H1 (cell line): ENCODE data around the gene RERE. TPM values are rescaled to one million over a fixed set of nuclear protein-coding genes. Genes with fewer than 3 reads are reported as not detected.

Experiments used
- CTCF ChIA-PET: fragments of 300-600 bp; sonication (Branson Sonifier 250); formaldehyde crosslinking; loops from one replicate; lab custom pipeline; 2021; ENCODE audit not compliant: partially characterized antibody; lab: Charles Lee
- POLR2A ChIA-PET: fragments of 300-600 bp; sonication (Branson Sonifier 250); formaldehyde crosslinking; loops from one replicate; lab custom pipeline; 2021; ENCODE audit warnings: inconsistent platforms; ENCODE audit not compliant: partially characterized antibody; lab: Charles Lee
- DNase-seq, 2 experiments: peaks; one replicate each; pipeline versions ENCODE4 v3.0.0 to v3.0.0-alpha.2; 2010 to 2022; ENCODE audit warnings: low spot score in 2 of 2, low read depth in 1 of 2, mixed read lengths in 1 of 2
- FAIRE-seq: peaks from 2 replicates; lab custom pipeline; 2011; peaks lifted over from hg19 to GRCh38; lab: Jason Lieb, UNC
- H2AFZ ChIP-seq: 2 replicates; pipeline ENCODE4 v1.8.1; 2012; ENCODE audit warnings: low read length, inconsistent platforms
- H2AK5ac ChIP-seq: 2 replicates; pipeline ENCODE4 v1.6.1; 2013; ENCODE audit warnings: low read depth, low read length
- H2BK120ac ChIP-seq: replicated peaks from 2 replicates; pipeline ENCODE3; 2013; ENCODE audit warnings: low read depth, low read length, inconsistent platforms
- H2BK12ac ChIP-seq: 2 replicates; pipeline ENCODE4 v1.6.1; 2013; ENCODE audit warnings: low read depth, low read length
- H2BK15ac ChIP-seq: 2 replicates; pipeline ENCODE4 v1.6.1; 2013; ENCODE audit warnings: low read length
- H2BK20ac ChIP-seq: 2 replicates; pipeline ENCODE4 v1.6.1; 2013; ENCODE audit warnings: low read length
- H2BK5ac ChIP-seq: 2 replicates; pipeline ENCODE4 v1.6.1; 2013; ENCODE audit warnings: low read depth, low read length
- H3K14ac ChIP-seq: 2 replicates; pipeline ENCODE4 v1.6.1; 2013; ENCODE audit warnings: inconsistent platforms; ENCODE audit not compliant: insufficient read length
- H3K18ac ChIP-seq: 2 replicates; pipeline ENCODE4 v1.6.1; 2013; ENCODE audit warnings: low read length; ENCODE audit errors: extremely low read depth
- H3K23ac ChIP-seq: 2 replicates; pipeline ENCODE4 v1.6.1; 2013; ENCODE audit warnings: inconsistent platforms; ENCODE audit not compliant: insufficient read length
- H3K23me2 ChIP-seq: 2 replicates; pipeline ENCODE4 v1.6.1; 2013; ENCODE audit warnings: low read depth, low read length
- H3K27ac ChIP-seq: 2 replicates; pipeline ENCODE4 v1.6.1; 2011; ENCODE audit warnings: low read depth, low read length, inconsistent platforms
- H3K27me3 ChIP-seq, 4 experiments: replicated peaks in 1 of 4; 1 replicate in 1 of 4; 2 replicates in 3 of 4; pipeline versions ENCODE4 v1.6.1 to v1.8.1; 2011 to 2013; ENCODE audit warnings: low read length in 3 of 4, mild to moderate bottlenecking in 3 of 4, inconsistent platforms in 2 of 4, mixed read lengths in 2 of 4, moderate library complexity in 1 of 4; ENCODE audit not compliant: control insufficient read depth in 3 of 4, insufficient read depth in 3 of 4; ENCODE audit errors: extremely low read depth in 1 of 4
- H3K36me3 ChIP-seq, 4 experiments: 2 replicates each; pipeline versions ENCODE4 v1.6.1 to v1.8.1; 2011 to 2013; ENCODE audit warnings: mild to moderate bottlenecking in 4 of 4, low read length in 3 of 4, moderate library complexity in 2 of 4, control low read depth in 1 of 4, inconsistent platforms in 1 of 4; ENCODE audit not compliant: insufficient read depth in 4 of 4, control insufficient read depth in 2 of 4
- H3K4ac ChIP-seq: replicated peaks from 2 replicates; pipeline ENCODE3; 2013; ENCODE audit warnings: low read length, low read depth, mixed read lengths, inconsistent platforms; ENCODE audit not compliant: insufficient read length
- H3K4me1 ChIP-seq, 4 experiments: replicated peaks in 1 of 4; 1 replicate in 1 of 4; 2 replicates in 3 of 4; pipeline versions ENCODE4 v1.6.1 to v1.8.1; 2011 to 2013; ENCODE audit warnings: low read length in 3 of 4, inconsistent platforms in 2 of 4, mixed read lengths in 1 of 4; ENCODE audit not compliant: insufficient read depth in 4 of 4, control insufficient read depth in 3 of 4
- H3K4me2 ChIP-seq, 2 experiments: 2 replicates each; pipeline versions ENCODE4 v1.6.1 to v1.8.1; 2011 to 2013; ENCODE audit warnings: low read depth in 2 of 2, low read length in 2 of 2, control low read depth in 1 of 2, inconsistent platforms in 1 of 2, mild to moderate bottlenecking in 1 of 2; ENCODE audit not compliant: insufficient read depth in 1 of 2
- H3K4me3 ChIP-seq, 4 experiments: fragments of 200-600, 300-600 bp in 1 of 4; sonication (generic), shearing (Covaris generic), sonication (Bioruptor Twin) in 1 of 4; 2 replicates each; pipeline versions ENCODE4 v1.5.1 to v1.8.1; 2011 to 2016; ENCODE audit warnings: low read length in 4 of 4, low read depth in 3 of 4, control low read depth in 2 of 4, inconsistent platforms in 2 of 4, mild to moderate bottlenecking in 2 of 4, mixed read lengths in 1 of 4, moderate library complexity in 1 of 4; ENCODE audit not compliant: insufficient read depth in 2 of 4; ENCODE audit errors: extremely low read depth in 1 of 4
- H3K56ac ChIP-seq: replicated peaks from 2 replicates; pipeline ENCODE3; 2013; ENCODE audit warnings: low read depth, mild to moderate bottlenecking, mixed read lengths, low read length, inconsistent platforms; ENCODE audit not compliant: insufficient read length
- H3K79me1 ChIP-seq: 2 replicates; pipeline ENCODE4 v1.6.1; 2013; ENCODE audit warnings: low read depth, low read length, control low read depth
- H3K79me2 ChIP-seq, 2 experiments: 2 replicates each; pipeline versions ENCODE4 v1.6.1 to v1.8.1; 2012 to 2013; ENCODE audit warnings: low read length in 2 of 2, mild to moderate bottlenecking in 2 of 2, inconsistent platforms in 1 of 2; ENCODE audit not compliant: insufficient read depth in 2 of 2, control insufficient read depth in 1 of 2
- H3K9ac ChIP-seq, 4 experiments: replicated peaks in 1 of 4; 1 replicate in 1 of 4; 2 replicates in 3 of 4; pipeline versions ENCODE4 v1.6.1 to v1.8.1; 2011 to 2013; ENCODE audit warnings: low read depth in 3 of 4, low read length in 3 of 4, control low read depth in 2 of 4, mild to moderate bottlenecking in 2 of 4, moderate library complexity in 2 of 4, inconsistent platforms in 1 of 4; ENCODE audit errors: extremely low read depth in 1 of 4
- H3K9me3 ChIP-seq, 2 experiments: 2 replicates each; pipeline versions ENCODE4 v1.6.1 to v1.8.1; 2012 to 2013; ENCODE audit warnings: mild to moderate bottlenecking in 2 of 2, moderate library complexity in 2 of 2, control low read depth in 1 of 2, inconsistent platforms in 1 of 2, low read depth in 1 of 2, low read length in 1 of 2, mixed read lengths in 1 of 2; ENCODE audit not compliant: insufficient read depth in 2 of 2
- H4K20me1 ChIP-seq, 2 experiments: replicated peaks in 1 of 2; 2 replicates each; pipeline versions ENCODE3 to v1.8.1; 2011 to 2013; ENCODE audit warnings: inconsistent platforms in 2 of 2, low read length in 2 of 2, mild to moderate bottlenecking in 1 of 2; ENCODE audit not compliant: insufficient read depth in 2 of 2, control insufficient read depth in 1 of 2
- H4K5ac ChIP-seq: 2 replicates; pipeline ENCODE4 v1.6.1; 2013; ENCODE audit warnings: low read length, low read depth, mixed read lengths, inconsistent platforms; ENCODE audit not compliant: insufficient read length
- H4K8ac ChIP-seq: 2 replicates; pipeline ENCODE4 v1.8.0; 2013; ENCODE audit warnings: mild to moderate bottlenecking, moderate library complexity, low read length, inconsistent platforms; ENCODE audit not compliant: insufficient read depth; ENCODE audit errors: extremely low read depth
- H4K91ac ChIP-seq: replicated peaks from 2 replicates; pipeline ENCODE3; 2013; ENCODE audit warnings: low read length, mixed read lengths, inconsistent platforms; ENCODE audit not compliant: insufficient read length
- BCL11A ChIP-seq, 2 experiments: IDR thresholded peaks; one replicate each; pipeline ENCODE4 v1.6.1; 2011; ENCODE audit warnings: low read depth in 2 of 2, low read length in 2 of 2, mild to moderate bottlenecking in 2 of 2
- CTBP2 ChIP-seq: IDR thresholded peaks from 2 replicates; pipeline ENCODE4 v1.7.0; 2011; ENCODE audit warnings: borderline replicate concordance, mild to moderate bottlenecking, moderate library complexity, mixed read lengths, low read length; ENCODE audit not compliant: insufficient read depth, insufficient read length
- E2F6 ChIP-seq: IDR thresholded peaks from 2 replicates; pipeline ENCODE4 v1.6.1; 2012; ENCODE audit warnings: inconsistent platforms
- EP300 ChIP-seq, 2 experiments: IDR thresholded peaks; 1 replicate in 1 of 2; 2 replicates in 1 of 2; pipeline ENCODE4 v1.6.1; 2011 to 2012; ENCODE audit warnings: low read depth in 2 of 2, low read length in 2 of 2, mild to moderate bottlenecking in 2 of 2, borderline replicate concordance in 1 of 2, inconsistent platforms in 1 of 2, moderate library complexity in 1 of 2
- GABPA ChIP-seq: IDR thresholded peaks from 2 replicates; pipeline ENCODE4 v1.6.1; 2011; ENCODE audit warnings: mild to moderate bottlenecking, low read length, moderate library complexity, borderline replicate concordance; ENCODE audit not compliant: insufficient read depth
- JUND ChIP-seq: IDR thresholded peaks from 2 replicates; pipeline ENCODE4 v1.6.1; 2011; ENCODE audit warnings: mild to moderate bottlenecking, improper control_type of control experiment, low read length
- KDM4A ChIP-seq: IDR thresholded peaks from one replicate; pipeline ENCODE4 v1.7.1; 2012; ENCODE audit warnings: low read depth, mild to moderate bottlenecking, moderate library complexity, low read length, inconsistent platforms; ENCODE audit not compliant: severe bottlenecking
- RBBP5 ChIP-seq: IDR thresholded peaks from 2 replicates; pipeline ENCODE4 v1.7.1; 2012; ENCODE audit warnings: low read depth, mild to moderate bottlenecking, inconsistent platforms, low read length, moderate library complexity, borderline replicate concordance
- SIRT6 ChIP-seq: IDR thresholded peaks from one replicate; pipeline ENCODE4 v1.7.1; 2012; ENCODE audit warnings: low read length, inconsistent platforms
- TAF1 ChIP-seq: IDR thresholded peaks from 2 replicates; pipeline ENCODE4 v1.6.1; 2011; ENCODE audit warnings: mild to moderate bottlenecking, low read depth, low read length
- TAF7 ChIP-seq: optimal IDR thresholded peaks from 2 replicates; pipeline ENCODE3; 2011; ENCODE audit warnings: low read depth, mild to moderate bottlenecking, inconsistent platforms, low read length, moderate library complexity, borderline replicate concordance
- ZNF274 ChIP-seq: IDR thresholded peaks from 2 replicates; pipeline ENCODE4 v1.7.0; 2012; ENCODE audit warnings: low read length, borderline replicate concordance; ENCODE audit errors: extremely low read depth
- WGBS, 2 experiments: shearing (Covaris generic) in 1 of 2; methylation state at CpG; one replicate each; pipeline versions ENCODE4 v1.1.6 to v1.1.7; 2013 to 2015; ENCODE audit warnings: low lambda C conversion rate in 2 of 2, mixed read lengths in 2 of 2, inconsistent platforms in 1 of 2, low coverage in 1 of 2, missing lambda C conversion rate in 1 of 2; ENCODE audit not compliant: insufficient replicate concordance in 2 of 2, insufficient coverage in 1 of 2, insufficient read length in 1 of 2; ENCODE audit errors: extremely low coverage in 1 of 2, missing lambda C conversion rate in 1 of 2; 5-methylcytosine and 5-hydroxymethylcytosine counted together
- polyA plus RNA-seq, 7 experiments: library from polyadenylated mRNA; depleted of rRNA in 3 of 7; stranded (reverse) in 5 of 7; unstranded in 2 of 7; fragments of >200 nt in 5 of 7; fragments of 200-250 nt in 2 of 7; gene quantifications; 1 replicate in 5 of 7; 2 replicates in 1 of 7; 4 replicates in 1 of 7; pipeline versions ENCODE4 v1.2.1 to v1.2.3, GENCODE V29; 2011 to 2013; ENCODE audit warnings: missing spikeins in 2 of 7, mixed read lengths in 2 of 7
- total RNA-seq: library from RNA; stranded (reverse); fragmentation: NEBNext Ultra II Directional; extraction: Animal tissue kit (Norgen Biotek cat#: 25700); gene quantifications from 2 replicates; pipeline ENCODE4 v1.2.1, GENCODE V29; 2021
- TF ChIP-seq, protein P1 (sequence below): IDR thresholded peaks from 2 replicates; pipeline ENCODE4 v1.6.1; 2012; ENCODE audit warnings: inconsistent platforms

Gene RERE
- total and polyA plus RNA-seq, 2 of the 8 experiments (the other 6 are each of a cell fraction or from before 2014, with no cell fraction given) = 15.3 to 142 TPM

GRCh38 chr1:8518490-8518801, 299.0 kb downstream of the RERE start:
- Histone ChIP-seq H2AK5ac (no peak overlapping the region), H3K27me3 (no peaks in the 10 kb centered on the region), H3K36me3 (0 out of 8 replicates have a peak, but pooled peaks cover 0 to 4% (median 0%) of the 10 kb centered on the region in 4 experiments), H2AFZ (no peak overlapping the region), H3K4me2 (no peak overlapping the region), H4K20me1 (peaks cover 2 to 4% of the 10 kb centered on the region in 2 experiments), H2BK20ac (no peak overlapping the region), H2BK120ac (no peak overlapping the region), H3K79me1 (no peaks in the 10 kb centered on the region; the same call in 1 of the 2 replicates), H3K18ac (no peak overlapping the region), H3K9me3 (no peaks in the 10 kb centered on the region), H3K27ac (0 out of 2 replicates have a peak overlapping the region, but pooled peaks have one; percentile 1), H3K4me3 (no peak overlapping the region), H3K23ac (no peak overlapping the region), H3K4me1 (peaks cover 2 to 7% (median 5%) of the 10 kb centered on the region in 4 experiments; a peak in 5 of 7 replicates), H3K79me2 (peaks cover 0 to 56% of the 10 kb centered on the region in 2 experiments; a peak in 3 of 4 replicates), H3K23me2 (no peaks in the 10 kb centered on the region), H2BK5ac (no peak overlapping the region), H3K14ac (no peak overlapping the region), H2BK12ac (no peak overlapping the region), H3K9ac (no peak overlapping the region), H4K5ac (no peak overlapping the region), H3K4ac (no peak overlapping the region), H2BK15ac (no peak overlapping the region), H3K56ac (no peak overlapping the region), H4K8ac (no peak overlapping the region), H4K91ac (no peak overlapping the region)
- CTCF ChIA-PET = no interaction called here
- POLR2A ChIA-PET = no interaction called here
- FAIRE-seq (no peak), DNase-seq (no peak)
- 91% methylated on average over 3 of the region's 3 CpGs; no CpG with 5 or more reads in 1 of the 2 experiments for WGBS, 2 experiments
- TF ChIP-seq, protein P1, sequence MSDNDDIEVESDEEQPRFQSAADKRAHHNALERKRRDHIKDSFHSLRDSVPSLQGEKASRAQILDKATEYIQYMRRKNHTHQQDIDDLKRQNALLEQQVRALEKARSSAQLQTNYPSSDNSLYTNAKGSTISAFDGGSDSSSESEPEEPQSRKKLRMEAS = no peak
- TF ChIP-seq KDM4A = no peak
- TF ChIP-seq TAF1 = no peak
- no peak for TF ChIP-seq EP300 (IDR thresholded peaks at IDR 0.05; ENCODE audit: borderline replicate concordance in 1 of 2, low read depth in 2 of 2, low read length in 2 of 2)
- TF ChIP-seq BCL11A (IDR thresholded peaks at IDR 0.05; ENCODE audit: low read depth in 2 of 2, low read length in 2 of 2) = no peak
- no peak for TF ChIP-seq ZNF274
- no peak for TF ChIP-seq E2F6
- TF ChIP-seq RBBP5 = no peak
- TF ChIP-seq TAF7 = no peak
- TF ChIP-seq SIRT6 = no peak
- TF ChIP-seq GABPA = no peak
- no peak for TF ChIP-seq CTBP2
- no peak for TF ChIP-seq JUND
